A673 (cell line): ENCODE results near the gene PAPSS2. TPM values are rescaled to one million over a fixed set of nuclear protein-coding genes. Genes with fewer than 3 reads are reported as not detected.

Experiments
- BruUV-seq: library from RNA; stranded (reverse); fragments of 400-500 nt; replicated peaks from 2 replicates; lab custom pipeline; 2021; lab: Mats Ljungman, UMichigan
- CTCF ChIA-PET: fragments of 300-600 bp; sonication (Branson Sonifier 250); formaldehyde crosslinking; loops from one replicate; lab custom pipeline; 2022; ENCODE audit warnings: antibody characterized with exemption; lab: Charles Lee
- POLR2A ChIA-PET: fragments of 300-600 bp; sonication (Branson Sonifier 250); formaldehyde crosslinking; loops from one replicate; lab custom pipeline; 2022; ENCODE audit warnings: antibody characterized with exemption; ENCODE audit not compliant: low non-redundant PET; lab: Charles Lee
- DNase-seq: peaks from one replicate; pipeline ENCODE4 v3.0.0-alpha.2; 2015; ENCODE audit warnings: low spot score
- H3K27ac ChIP-seq: fragments of 200-600 bp; sonication (generic); 2 replicates; pipeline ENCODE4 v1.5.1; 2016; ENCODE audit warnings: mixed run types, low read depth, mild to moderate bottlenecking, mixed read lengths, antibody characterized with exemption, low read length; ENCODE audit not compliant: poor library complexity, severe bottlenecking
- H3K27me3 ChIP-seq: fragments of 200-600 bp; sonication (generic); replicated peaks from 2 replicates; pipeline ENCODE4 v1.6.1; 2017; ENCODE audit warnings: mixed run types, low read depth, mild to moderate bottlenecking, mixed read lengths, antibody characterized with exemption, low read length; ENCODE audit not compliant: insufficient read depth, poor library complexity
- H3K36me3 ChIP-seq: fragments of 200-600 bp; sonication (generic); 2 replicates; pipeline ENCODE4 v1.6.1; 2016; ENCODE audit warnings: mixed run types, mild to moderate bottlenecking, mixed read lengths, antibody characterized with exemption, low read length; ENCODE audit not compliant: insufficient read depth, poor library complexity, severe bottlenecking
- H3K4me1 ChIP-seq: fragments of 200-600 bp; sonication (generic); 2 replicates; pipeline ENCODE4 v1.6.1; 2017; ENCODE audit warnings: mixed run types, mild to moderate bottlenecking, mixed read lengths, antibody characterized with exemption, low read length; ENCODE audit not compliant: insufficient read depth, poor library complexity, severe bottlenecking
- H3K4me3 ChIP-seq: fragments of 200-600 bp; sonication (generic); 2 replicates; pipeline ENCODE4 v1.5.1; 2016; ENCODE audit warnings: low read depth, mixed run types, mild to moderate bottlenecking, mixed read lengths, low read length; ENCODE audit not compliant: poor library complexity, severe bottlenecking
- H3K9me3 ChIP-seq: fragments of 200-600 bp; sonication (generic); 2 replicates; pipeline ENCODE4 v1.6.1; 2016; ENCODE audit warnings: mixed run types, low read depth, mild to moderate bottlenecking, mixed read lengths, antibody characterized with exemption, low read length; ENCODE audit not compliant: poor library complexity, severe bottlenecking
- CTCF ChIP-seq: fragments of 300-800, 200-600 bp; sonication (generic); conservative IDR thresholded peaks from 2 replicates; pipeline ENCODE4 v1.5.1; 2017; ENCODE audit warnings: low read depth, mild to moderate bottlenecking, antibody characterized with exemption, low read length, moderate library complexity, mixed read lengths
- EZH2 ChIP-seq: fragments of 200-600 bp; sonication (generic); IDR thresholded peaks from 2 replicates; pipeline ENCODE4 v1.6.1; 2017; ENCODE audit warnings: borderline replicate concordance, low read depth, mild to moderate bottlenecking, mixed read lengths, antibody characterized with exemption, low read length; ENCODE audit not compliant: poor library complexity, severe bottlenecking
- intact Hi-C: fragments of 100-400 bp; cut with micrococcal nuclease; formaldehyde crosslinking; loops from one replicate; pipeline ENCODE4 v1.10.0; 2022; ENCODE audit not compliant: unreplicated experiment
- total RNA-seq: library from RNA; stranded (reverse); gene quantifications from 2 replicates; pipeline ENCODE4 v1.2.3, GENCODE V29; 2021

Gene PAPSS2
- total RNA-seq, 1 experiment from 2014 or later: 14.0 TPM

GRCh38 chr10:87694011-87694794 lies 34.5 kb downstream of the PAPSS2 start:
- no peaks in the 10 kb centered on the region for H3K9me3 ChIP-seq
- H3K4me1 ChIP-seq: no peaks in the 10 kb centered on the region
- H3K27me3 ChIP-seq: no peaks in the 10 kb centered on the region
- CTCF ChIA-PET: interaction anchor here (0.6 kb wide), 1 partner anchor 41 kb away, joined by 11 read pairs; no protein-coding TSS in a partner anchor
- no peak overlapping the region for H3K4me3 ChIP-seq
- TF ChIP-seq CTCF (no peak), EZH2 (no peak)
- H3K36me3 ChIP-seq: no peaks in the 10 kb centered on the region
- BruUV-seq: no TSS peak
- intact Hi-C loops: no loop called here
- POLR2A ChIA-PET: no interaction called here
- no peak overlapping the region for H3K27ac ChIP-seq
- no peak for DNase-seq

GRCh38 chr10:87695074-87695473 lies 35.4 kb downstream of the PAPSS2 start:
- POLR2A ChIA-PET: no interaction called here
- CTCF ChIA-PET: interaction anchor here (0.6 kb wide), 1 partner anchor 40 kb away, joined by 11 read pairs; no protein-coding TSS in a partner anchor
- no TSS peak for BruUV-seq

More at GRCh38 chr10:87695074-87695473, 35.4 kb downstream of the PAPSS2 start:
- TF ChIP-seq EZH2: no peak
- no peak for TF ChIP-seq CTCF
- Histone ChIP-seq H3K27ac (no peak overlapping the region), H3K36me3 (no peaks in the 10 kb centered on the region), H3K9me3 (no peaks in the 10 kb centered on the region), H3K4me3 (no peak overlapping the region), H3K27me3 (no peaks in the 10 kb centered on the region), H3K4me1 (no peaks in the 10 kb centered on the region)
- no peak for DNase-seq
- intact Hi-C loops: no loop called here
